Neural progenitor cell (in vitro differentiated cells): ENCODE results near the gene TFAM. TPM values are rescaled to one million over a fixed set of nuclear protein-coding genes. Genes with fewer than 3 reads are reported as not detected.

Experiments used
- DNase-seq: peaks from one replicate; pipeline ENCODE4 v3.0.0-alpha.2; 2016; ENCODE audit warnings: low spot score
- H2AFZ ChIP-seq: fragments of 200-600 bp; sonication (generic); replicated peaks from 2 replicates; pipeline ENCODE4 v1.6.1; 2016; ENCODE audit warnings: antibody characterized with exemption
- H3F3A ChIP-seq: fragments of 200-600 bp; sonication (generic); 2 replicates; pipeline ENCODE4 v1.6.1; 2016; ENCODE audit warnings: antibody characterized with exemption, low read depth
- H3K27ac ChIP-seq: fragments of 200-600 bp; sonication (generic); 2 replicates; pipeline ENCODE4 v1.5.1; 2016; ENCODE audit warnings: mild to moderate bottlenecking
- H3K27me3 ChIP-seq: fragments of 200-600 bp; sonication (generic); 2 replicates; pipeline ENCODE4 v1.6.1; 2016; ENCODE audit warnings: mild to moderate bottlenecking, moderate library complexity
- H3K36me3 ChIP-seq: fragments of 200-600 bp; sonication (generic); 2 replicates; pipeline ENCODE4 v1.5.1; 2016
- H3K4me1 ChIP-seq: fragments of 200-600 bp; sonication (generic); 2 replicates; pipeline ENCODE4 v1.6.1; 2016; ENCODE audit warnings: mixed run types
- H3K4me2 ChIP-seq: fragments of 200-600 bp; sonication (generic); 2 replicates; pipeline ENCODE4 v1.6.1; 2016
- H3K4me3 ChIP-seq: fragments of 200-600 bp; sonication (generic); 2 replicates; pipeline ENCODE4 v1.5.1; 2016
- H3K79me2 ChIP-seq: fragments of 200-600 bp; sonication (generic); 2 replicates; pipeline ENCODE4 v1.6.1; 2016; ENCODE audit warnings: low read depth
- H3K9ac ChIP-seq: fragments of 200-600 bp; sonication (generic); 2 replicates; pipeline ENCODE4 v1.6.1; 2016
- H3K9me3 ChIP-seq: fragments of 200-600 bp; sonication (generic); 2 replicates; pipeline ENCODE4 v1.5.1; 2016; ENCODE audit warnings: low read depth
- H4K20me1 ChIP-seq: fragments of 200-600 bp; sonication (generic); 2 replicates; pipeline ENCODE4 v1.6.1; 2016; ENCODE audit warnings: low read depth
- H3K27ac Mint-ChIP-seq: 3 replicates; pipeline ENCODE4 v1.8.0; 2021; ENCODE audit warnings: mixed read lengths
- H3K27me3 Mint-ChIP-seq: 2 replicates; pipeline ENCODE4 v1.8.0; 2022; ENCODE audit warnings: low read depth, mild to moderate bottlenecking, inconsistent platforms, moderate library complexity, mixed read lengths; ENCODE audit not compliant: insufficient read depth
- H3K36me3 Mint-ChIP-seq: 3 replicates; pipeline ENCODE4 v1.8.0; 2021; ENCODE audit warnings: mixed read lengths
- H3K4me1 Mint-ChIP-seq: 3 replicates; pipeline ENCODE4 v1.8.0; 2021; ENCODE audit warnings: mixed read lengths
- H3K4me3 Mint-ChIP-seq: 3 replicates; pipeline ENCODE4 v1.8.0; 2021; ENCODE audit warnings: mild to moderate bottlenecking, moderate library complexity, mixed read lengths
- H3K9me3 Mint-ChIP-seq: 3 replicates; pipeline ENCODE4 v1.8.0; 2020; ENCODE audit warnings: mixed read lengths
- CTCF ChIP-seq: fragments of 200-600 bp; sonication (generic); IDR thresholded peaks from 2 replicates; pipeline ENCODE4 v1.5.1; 2017; ENCODE audit warnings: antibody characterized with exemption, mild to moderate bottlenecking
- total RNA-seq: library from RNA; depleted of rRNA; stranded (reverse); fragments of >200 nt; gene quantifications from 2 replicates; pipeline ENCODE4 v1.2.3, GENCODE V29; 2015; ENCODE audit warnings: low replicate concordance

TFAM gene
- total RNA-seq, 1 donor from 2014 or later = 61.2 TPM

- no peak overlapping the region for H3K9ac ChIP-seq
- H3K27me3 ChIP-seq = no peaks in the 10 kb centered on the region
- peaks cover 6% of the 10 kb centered on the region for H3K4me1 ChIP-seq
- no peak overlapping the region for H3K4me2 ChIP-seq
- H3K27me3 Mint-ChIP-seq = no peaks in the 10 kb centered on the region
- DNase-seq = no peak
- H3K9me3 ChIP-seq = no peaks in the 10 kb centered on the region
- no peak overlapping the region for H3K4me3 ChIP-seq
- H3F3A ChIP-seq = no peaks in the 10 kb centered on the region
- peaks cover 7% of the 10 kb centered on the region for H3K9me3 Mint-ChIP-seq
- no peaks in the 10 kb centered on the region for H3K36me3 ChIP-seq
- peaks cover 5% of the 10 kb centered on the region for H3K4me1 Mint-ChIP-seq
- H2AFZ ChIP-seq = no peak overlapping the region
- no peak overlapping the region for H3K27ac ChIP-seq
- no peaks in the 10 kb centered on the region for H3K36me3 Mint-ChIP-seq
- no peak overlapping the region for H3K27ac Mint-ChIP-seq
- TF ChIP-seq CTCF = no peak
- no peaks in the 10 kb centered on the region for H4K20me1 ChIP-seq
- H3K79me2 ChIP-seq = no peaks in the 10 kb centered on the region
- H3K4me3 Mint-ChIP-seq = no peak overlapping the region
These were observed 63.1 kb downstream of the TFAM start for GRCh38 chr10:58448121-58448935.

Other genes with a start within 250 kb of the TFAM start
- gene IPMK, start 117.5 kb upstream of the TFAM start, total RNA-seq = 8.6 and 14.3 TPM in 2 replicates
- gene CISD1, start 116.2 kb upstream of the TFAM start, total RNA-seq = 16.3 and 27.6 TPM in 2 replicates
- 38.3 and 56.6 TPM in 2 replicates for gene UBE2D1, start 50.4 kb upstream of the TFAM start, total RNA-seq
- 0.25 and 0.41 TPM in 2 replicates for gene BICC1, start 127.5 kb downstream of the TFAM start, total RNA-seq